Stimulated activated CD4-positive, alpha-beta T cell treated with anti-CD3 and anti-CD28 coated beads, Interleukin-15, amount 100 ng/mL, for 48 hours (primary cell): ENCODE data around the gene WDHD1.
"Not testable (repeated sequence)": the region's sequence is repeated elsewhere in the genome, so short reads cannot be mapped to it uniquely, and the experiment has no call there.

Experiments used
- DNase-seq, 2 donors: peaks; one replicate each; pipeline ENCODE4 v3.0.0-alpha.2; 2020; ENCODE audit warnings: low read depth in 2 of 2

WDHD1 gene

DNA sequence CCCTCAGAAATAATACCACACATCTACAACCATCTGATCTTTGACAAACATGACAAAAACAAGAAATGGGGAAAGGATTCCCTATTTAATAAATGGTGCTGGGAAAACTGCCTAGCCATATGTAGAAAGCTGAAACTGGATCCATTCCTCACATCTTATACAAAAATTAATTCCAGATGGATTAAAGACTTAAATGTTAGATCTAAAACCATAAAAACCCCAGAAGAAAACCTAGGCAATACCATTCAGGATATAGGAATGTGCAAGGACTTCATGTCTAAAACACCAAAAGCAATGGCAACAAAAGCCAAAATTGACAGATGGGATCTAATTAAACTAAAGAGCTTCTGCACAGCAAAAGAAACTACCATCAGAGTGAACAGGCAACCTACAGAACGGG lies 74.1 kb downstream of the WDHD1 start:
- DNase-seq: not testable (repeated sequence)

GRCh38 chr14:54947230-54947629 lies 79.7 kb downstream of the WDHD1 start:
- DNase-seq: no peak

GRCh38 chr14:54946500-54946899 lies 80.4 kb downstream of the WDHD1 start:
- no peak for DNase-seq

- DNase-seq: no peak
These were observed 82.0 kb downstream of the WDHD1 start for GRCh38 chr14:54944737-54945391.

- no peak for DNase-seq
These were observed 84.0 kb downstream of the WDHD1 start for GRCh38 chr14:54942913-54943312.

DNA sequence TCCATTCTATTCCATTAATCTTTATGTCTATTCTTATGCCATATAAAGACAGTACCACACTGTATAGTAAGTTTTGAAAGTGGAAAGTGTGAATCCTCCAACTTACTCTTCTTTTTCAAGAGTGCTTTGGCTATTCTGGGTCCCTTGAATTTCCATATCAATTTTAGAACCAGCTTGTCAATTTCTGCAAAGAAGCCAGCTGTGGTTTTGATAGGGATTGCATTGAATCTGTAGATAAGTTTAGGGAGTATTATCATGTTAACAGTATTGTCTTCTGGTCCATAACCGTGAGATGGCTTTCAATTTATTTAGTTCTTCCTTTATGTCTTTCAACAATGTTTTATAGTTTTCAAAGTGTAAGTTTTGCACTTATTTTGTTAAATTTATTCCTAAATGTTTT lies 90.1 kb downstream of the WDHD1 start:
- no peak for DNase-seq

- no peak for DNase-seq
These were observed 90.9 kb downstream of the WDHD1 start for GRCh38 chr14:54935958-54936357.

GRCh38 chr14:54935100-54935499 lies 91.8 kb downstream of the WDHD1 start:
- no peak for DNase-seq

- DNase-seq: no peak
These were observed 93.9 kb downstream of the WDHD1 start for GRCh38 chr14:54933006-54933405.

DNA sequence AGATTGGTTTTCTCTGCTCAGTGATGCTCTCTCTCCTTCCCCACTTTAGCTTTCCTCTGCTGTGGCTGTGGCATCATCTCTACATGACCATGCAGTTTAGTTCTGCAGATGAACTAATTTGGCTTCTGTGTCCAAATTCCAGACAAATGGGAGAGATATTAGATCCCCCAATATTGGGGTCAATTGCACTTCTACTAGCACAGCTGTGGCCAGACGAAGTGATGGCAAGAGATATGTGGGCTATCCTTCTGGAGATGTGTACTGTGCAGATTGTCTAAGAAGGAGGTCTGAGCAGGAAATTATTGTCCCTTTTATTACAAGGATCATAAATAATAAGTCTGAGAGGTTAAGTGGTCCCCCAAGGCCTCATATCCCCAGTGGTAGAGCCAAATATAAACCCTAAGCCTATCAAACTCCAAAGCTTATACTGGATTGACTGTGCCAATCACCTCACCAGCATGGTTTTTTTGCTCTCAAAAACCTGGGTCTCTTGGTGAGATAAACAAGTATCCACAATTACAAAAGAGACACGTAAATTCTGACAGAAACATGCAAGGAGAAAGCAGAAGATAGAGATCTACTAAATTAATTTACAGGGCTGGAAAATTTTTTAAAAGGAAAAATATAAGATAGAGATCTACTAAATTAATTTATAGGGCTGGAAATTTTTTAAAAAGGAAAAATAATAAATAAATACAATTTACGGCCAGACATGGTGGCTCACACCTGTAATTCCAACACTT lies 95.1 kb downstream of the WDHD1 start:
- DNase-seq: no peak

GRCh38 chr14:54931101-54931500 lies 95.8 kb downstream of the WDHD1 start:
- DNase-seq: no peak

DNA sequence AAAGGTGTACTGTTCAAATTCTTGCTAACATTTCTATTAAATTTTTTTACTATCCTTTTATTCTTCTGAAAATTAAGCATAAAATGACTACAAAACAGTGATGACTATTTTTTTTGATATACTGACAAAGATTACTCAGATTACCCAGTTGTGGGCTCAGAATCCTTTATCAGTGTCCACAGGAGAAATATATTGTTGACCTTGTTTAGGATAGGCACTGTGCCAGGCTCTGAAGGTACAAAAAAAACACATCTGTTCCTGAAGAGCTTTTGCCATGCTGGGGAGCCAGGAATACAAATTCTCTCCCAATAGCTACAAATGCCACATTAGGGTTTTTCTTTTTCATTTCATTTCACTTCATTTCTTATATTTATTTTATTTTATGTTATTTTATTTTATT lies 97.3 kb downstream of the WDHD1 start:
- DNase-seq: no peak

GRCh38 chr14:54928216-54928615 lies 98.7 kb downstream of the WDHD1 start:
- no peak for DNase-seq

- no peak for DNase-seq
These were observed 99.3 kb downstream of the WDHD1 start for GRCh38 chr14:54927551-54927950.

DNA sequence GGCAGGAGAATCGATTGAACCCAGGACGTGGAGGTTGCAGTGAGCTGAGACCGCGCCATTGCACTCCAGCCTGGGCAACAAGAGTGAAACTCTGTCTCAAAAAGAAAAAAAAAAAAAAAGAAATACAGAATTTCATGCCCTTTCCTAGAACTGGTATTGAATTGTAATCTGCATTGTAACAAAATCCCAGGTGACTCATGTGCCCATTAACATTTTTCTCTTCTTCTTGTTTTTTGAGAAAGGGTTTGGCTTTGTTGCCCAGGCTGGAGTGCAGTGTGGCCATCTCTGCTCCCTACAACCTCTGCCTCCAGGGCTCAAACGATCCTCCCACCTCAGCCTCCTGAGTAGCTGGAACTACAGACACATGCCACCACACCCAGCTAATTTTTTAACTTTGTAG lies 100.3 kb downstream of the WDHD1 start:
- not testable (repeated sequence) for DNase-seq

GRCh38 chr14:54922598-54922997 lies 104.3 kb downstream of the WDHD1 start:
- DNase-seq: no peak

DNA sequence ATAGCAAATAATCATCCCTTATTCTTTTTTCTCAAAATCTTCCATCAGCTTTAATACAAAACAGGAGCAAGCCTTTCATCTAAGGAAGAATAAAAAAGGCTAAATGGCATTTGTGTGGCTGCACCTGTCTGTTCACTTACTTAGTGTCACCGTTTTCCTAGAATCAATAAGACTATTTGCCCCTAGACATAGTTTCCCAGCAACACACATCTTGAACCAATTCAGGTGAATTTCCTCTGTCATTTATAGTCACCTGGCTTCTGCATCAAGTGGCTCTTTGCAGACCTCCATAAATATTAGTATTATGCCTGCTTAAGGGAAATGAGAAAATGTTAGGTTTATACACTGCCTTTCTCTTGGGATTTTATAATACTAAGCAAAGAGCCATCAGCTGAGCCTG lies 106.8 kb downstream of the WDHD1 start:
- DNase-seq: no peak

GRCh38 chr14:54919330-54919729 lies 107.6 kb downstream of the WDHD1 start:
- DNase-seq: no peak

GRCh38 chr14:54918427-54918826 lies 108.5 kb downstream of the WDHD1 start:
- no peak for DNase-seq

- no peak for DNase-seq
These were observed 110.8 kb downstream of the WDHD1 start for GRCh38 chr14:54916101-54916500.

GRCh38 chr14:54909817-54910558 lies 116.9 kb downstream of the WDHD1 start:
- DNase-seq: no peak

- DNase-seq: not testable (repeated sequence)
These were observed 117.9 kb downstream of the WDHD1 start for GRCh38 chr14:54908973-54909372.

GRCh38 chr14:54908190-54908589 lies 118.7 kb downstream of the WDHD1 start:
- DNase-seq: no peak
